Hepatocyte (in vitro differentiated cells): Measurements from ENCODE around the gene TMEM242. TPM values are rescaled to one million over a fixed set of nuclear protein-coding genes. Genes with fewer than 3 reads are reported as not detected.

ENCODE experiments used
- DNase-seq: peaks from one replicate; pipeline ENCODE4 v3.0.0-alpha.2; 2016; ENCODE audit warnings: low spot score
- H2AFZ ChIP-seq: fragments of 200-600 bp; sonication (generic); 2 replicates; pipeline ENCODE4 v1.6.0; 2016; ENCODE audit warnings: antibody characterized with exemption, mild to moderate bottlenecking
- H3K27ac ChIP-seq: fragments of 200-600 bp; sonication (generic); 2 replicates; pipeline ENCODE4 v1.5.1; 2016; ENCODE audit warnings: mild to moderate bottlenecking
- H3K27me3 ChIP-seq: fragments of 200-600 bp; sonication (generic); 2 replicates; pipeline ENCODE4 v1.6.1; 2016
- H3K36me3 ChIP-seq: fragments of 200-600 bp; sonication (generic); replicated peaks from 2 replicates; pipeline ENCODE4 v1.5.1; 2016; ENCODE audit warnings: low read depth; ENCODE audit not compliant: insufficient read depth
- H3K4me1 ChIP-seq: fragments of 200-600 bp; sonication (generic); 2 replicates; pipeline ENCODE4 v1.5.1; 2016; ENCODE audit warnings: mild to moderate bottlenecking, moderate library complexity; ENCODE audit not compliant: insufficient read depth
- H3K4me2 ChIP-seq: fragments of 200-600 bp; sonication (generic); 2 replicates; pipeline ENCODE4 v1.6.0; 2016
- H3K4me3 ChIP-seq: fragments of 200-600 bp; sonication (generic); 2 replicates; pipeline ENCODE4 v1.5.1; 2016; ENCODE audit warnings: mild to moderate bottlenecking
- H3K79me2 ChIP-seq: fragments of 200-600 bp; sonication (generic); 2 replicates; pipeline ENCODE4 v1.6.0; 2017; ENCODE audit warnings: mild to moderate bottlenecking
- H3K9me2 ChIP-seq: fragments of 200-600 bp; sonication (generic); replicated peaks from 2 replicates; pipeline ENCODE4 v1.6.0; 2017; ENCODE audit warnings: mild to moderate bottlenecking; ENCODE audit not compliant: insufficient read depth
- H3K9me3 ChIP-seq: fragments of 200-600 bp; sonication (generic); 2 replicates; pipeline ENCODE4 v1.5.1; 2016; ENCODE audit warnings: low read depth, mild to moderate bottlenecking
- H4K20me1 ChIP-seq: fragments of 200-600 bp; sonication (generic); 2 replicates; pipeline ENCODE4 v1.6.0; 2016; ENCODE audit warnings: mild to moderate bottlenecking; ENCODE audit not compliant: insufficient read depth, poor library complexity, severe bottlenecking
- CTCF ChIP-seq: fragments of 200-600 bp; sonication (generic); IDR thresholded peaks from 2 replicates; pipeline ENCODE4 v1.5.1; 2016; ENCODE audit warnings: antibody characterized with exemption, mild to moderate bottlenecking; ENCODE audit not compliant: poor library complexity
- EZH2 ChIP-seq: fragments of 200-600 bp; sonication (generic); IDR thresholded peaks from 2 replicates; pipeline ENCODE4 v1.6.1; 2016; ENCODE audit warnings: antibody characterized with exemption, mild to moderate bottlenecking, borderline replicate concordance
- EZH2phosphoT487 ChIP-seq: fragments of 200-600 bp; sonication (generic); IDR thresholded peaks from one replicate; pipeline ENCODE4 v1.6.1; 2018; ENCODE audit warnings: antibody characterized with exemption, mild to moderate bottlenecking, low read depth, moderate library complexity; ENCODE audit not compliant: unreplicated experiment, severe bottlenecking
- WGBS: methylation state at CpG from one replicate; pipeline ENCODE4 v1.1.6; 2016; ENCODE audit warnings: low lambda C conversion rate; ENCODE audit errors: missing lambda C conversion rate; 5-methylcytosine and 5-hydroxymethylcytosine counted together
- polyA plus RNA-seq: library from polyadenylated mRNA; unstranded; fragments of >200 nt; fragmentation: Nextera tagmentation; extraction: Ambion mirVana; gene quantifications from 2 replicates; pipeline ENCODE4 v1.2.1, GENCODE V29; 2016
- total RNA-seq: library from RNA; depleted of rRNA; stranded (reverse); fragments of >200 nt; gene quantifications from 2 replicates; pipeline ENCODE4 v1.2.3, GENCODE V29; 2014

The TMEM242 gene
- total and polyA plus RNA-seq, 2 experiments from 2014 or later: 9.0 to 13.7 TPM

- Histone ChIP-seq H3K4me3 (no peak overlapping the region), H3K4me1 (peaks cover 4% of the 10 kb centered on the region), H3K9me3 (no peaks in the 10 kb centered on the region), H2AFZ (no peak overlapping the region), H4K20me1 (no peaks in the 10 kb centered on the region), H3K9me2 (no peaks in the 10 kb centered on the region), H3K4me2 (peak overlapping the region; percentile 86), H3K36me3 (no peaks in the 10 kb centered on the region), H3K27me3 (no peaks in the 10 kb centered on the region), H3K79me2 (peaks cover 18% of the 10 kb centered on the region), H3K27ac (peak overlapping the region; percentile 96)
- no peak for DNase-seq
- TF ChIP-seq EZH2: no peak
- no peak for TF ChIP-seq CTCF
- no peak for TF ChIP-seq EZH2phosphoT487
- 56% methylated on average over 9 of the region's 9 CpGs for WGBS
Observed at GRCh38 chr6:157325069-157325805, 1.9 kb upstream of the TMEM242 start.

GRCh38 chr6:157323966-157324300 is 614 bp upstream of the TMEM242 start:
- under 1% methylated on average over 20 of the region's 20 CpGs for WGBS
- Histone ChIP-seq H3K4me1 (peaks cover 4% of the 10 kb centered on the region), H4K20me1 (no peaks in the 10 kb centered on the region), H3K4me3 (peak overlapping the region; percentile 82), H3K4me2 (peak overlapping the region; percentile 86), H3K9me3 (no peaks in the 10 kb centered on the region), H3K79me2 (peaks cover 18% of the 10 kb centered on the region), H3K9me2 (no peaks in the 10 kb centered on the region), H3K27me3 (no peaks in the 10 kb centered on the region), H3K27ac (peak overlapping the region; percentile 96), H2AFZ (peak overlapping the region; percentile 89), H3K36me3 (no peaks in the 10 kb centered on the region)
- peak; percentile 88 for DNase-seq
- TF ChIP-seq CTCF: peak; percentile 30
- no peak for TF ChIP-seq EZH2phosphoT487

- 4% methylated on average over 20 of the region's 21 CpGs for WGBS
- peak overlapping the region; percentile 57 for H2AFZ ChIP-seq
- H3K36me3 ChIP-seq: no peaks in the 10 kb centered on the region
- peaks cover 18% of the 10 kb centered on the region for H3K79me2 ChIP-seq
- no peaks in the 10 kb centered on the region for H3K27me3 ChIP-seq
- H3K9me3 ChIP-seq: no peaks in the 10 kb centered on the region
- H3K4me2 ChIP-seq: peak overlapping the region; percentile 81
- TF ChIP-seq CTCF (no peak), EZH2phosphoT487 (no peak), EZH2 (no peak)
- peaks cover 4% of the 10 kb centered on the region for H3K4me1 ChIP-seq
- H3K4me3 ChIP-seq: peak overlapping the region; percentile 82
- no peaks in the 10 kb centered on the region for H4K20me1 ChIP-seq
- H3K9me2 ChIP-seq: no peaks in the 10 kb centered on the region
- H3K27ac ChIP-seq: peak overlapping the region; percentile 96
- peak; percentile 85 for DNase-seq
Observed at GRCh38 chr6:157322792-157323254, 496 bp downstream of the TMEM242 start.
